Subcutaneous preadipocyte (primary cell): ENCODE measurements around the gene VMAC. TPM values are rescaled to one million over a fixed set of nuclear protein-coding genes. Genes with fewer than 3 reads are reported as not detected.

Experiments
- total RNA-seq: library from RNA; depleted of rRNA; stranded (reverse); fragments of >200 nt; gene quantifications from 2 replicates; pipeline ENCODE4 v1.2.3, GENCODE V29; 2012

VMAC gene
- total RNA-seq = 4.3 and 5.5 TPM in 2 replicates

DNA sequence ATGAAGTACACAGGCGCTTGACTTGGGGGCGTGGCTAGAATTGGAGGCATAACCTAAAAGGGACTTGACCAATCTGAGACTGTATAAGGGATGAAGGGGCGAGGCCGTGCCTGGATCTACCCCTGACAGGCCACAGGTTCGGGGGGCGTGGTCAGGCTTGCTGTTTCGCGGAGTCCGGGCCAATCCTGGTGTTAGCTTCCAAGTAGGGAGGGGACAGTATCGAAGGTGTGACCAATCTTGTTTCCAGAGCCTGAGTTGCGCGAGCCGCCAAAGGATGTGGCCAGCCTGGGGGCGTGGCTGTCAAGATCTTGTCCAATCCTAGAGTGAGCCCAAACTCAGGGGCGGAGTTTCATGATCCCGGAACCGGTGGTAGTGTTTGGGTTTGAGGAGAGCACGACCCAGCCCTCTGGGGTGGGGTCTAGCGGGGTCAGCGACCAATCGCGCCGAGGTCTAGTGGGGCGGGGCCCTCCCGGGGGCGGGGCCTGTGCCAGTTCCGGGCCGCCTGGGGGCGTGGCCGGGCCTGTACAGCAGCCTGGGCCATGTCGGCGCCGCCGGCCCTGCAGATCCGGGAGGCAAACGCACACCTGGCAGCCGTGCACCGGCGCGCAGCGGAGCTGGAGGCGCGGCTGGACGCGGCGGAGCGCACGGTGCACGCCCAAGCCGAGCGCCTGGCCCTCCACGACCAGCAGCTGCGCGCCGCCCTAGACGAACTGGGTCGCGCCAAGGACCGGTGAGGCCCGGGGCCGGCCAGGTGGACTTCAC is at the start of gene VMAC:
Gene VMAC (plus strand): TSS at position 521 of the 762 bp plus-strand sequence. CDS start 19 bp downstream, at position 540.

GRCh38 chr19:5903624-5904351 is 884 bp upstream of the VMAC start, which contains the start of gene NDUFA11:
NDUFA11 (minus strand) TSS chr19:5903790; CDS start chr19:5903708, 82 bp downstream.

DNA sequence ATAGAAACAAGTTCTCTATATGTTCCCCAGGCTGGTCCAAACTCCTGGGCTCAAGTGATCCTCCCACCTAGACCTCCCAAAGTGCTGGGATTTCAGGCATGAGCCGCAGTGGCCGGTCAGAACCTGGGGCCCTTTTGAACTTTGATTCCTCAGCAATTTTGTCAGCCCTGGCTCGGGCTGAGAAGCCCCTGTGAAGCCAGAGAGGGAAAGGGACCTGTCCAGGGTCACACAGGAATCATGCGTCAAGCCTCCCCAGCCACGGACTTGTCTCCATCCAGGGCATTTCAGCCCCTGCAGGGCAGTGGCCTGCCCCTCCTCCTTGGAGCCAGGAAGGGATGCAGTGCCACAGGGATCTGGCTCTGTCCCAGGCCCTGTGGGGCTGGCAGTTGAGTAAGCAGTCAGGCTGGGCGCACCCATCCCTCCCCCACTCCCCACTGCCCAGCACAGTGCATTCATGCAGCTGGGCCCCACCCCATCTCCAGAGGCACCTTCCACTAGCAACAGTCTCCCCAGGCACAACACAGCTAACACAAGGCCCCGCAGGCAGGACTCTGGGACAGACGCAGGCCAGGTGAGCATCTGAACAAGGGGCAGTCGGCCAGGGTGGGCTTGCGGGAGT is 9.2 kb downstream of the VMAC start, which contains the start of gene CAPS:
Gene CAPS (plus strand): TSS at position 516 of the 619 bp plus-strand sequence. CDS start 153 bp downstream, outside the sequence.

Other genes with a start within 250 kb of the VMAC start
- 28.3 and 37.5 TPM in 2 replicates for gene MICOS13, start 224.4 kb upstream of the VMAC start, total RNA-seq
- 4.7 and 11.4 TPM in 2 replicates for gene HSD11B1L, start 223.8 kb upstream of the VMAC start, total RNA-seq
- gene RPL36, start 214.6 kb upstream of the VMAC start, total RNA-seq = 291 and 466 TPM in 2 replicates
- gene LONP1, start 184.7 kb upstream of the VMAC start, total RNA-seq = 51.4 and 71.4 TPM in 2 replicates
- gene CATSPERD, start 184.2 kb upstream of the VMAC start, total RNA-seq = not detected in 2 replicates
- 0.37 and 0.78 TPM in 2 replicates for gene PRR22, start 120.1 kb upstream of the VMAC start, total RNA-seq
- 44.4 and 48.9 TPM in 2 replicates for gene DUS3L, start 113.7 kb upstream of the VMAC start, total RNA-seq
- gene NRTN, start 99.8 kb upstream of the VMAC start, total RNA-seq = 0.20 TPM in 1 of 2 replicates, not detected in the other
- not detected in 2 replicates for gene FUT6, start 65.2 kb upstream of the VMAC start, total RNA-seq
- gene FUT3, start 53.4 kb upstream of the VMAC start, total RNA-seq = not detected in 2 replicates
- not detected in 2 replicates for gene FUT5, start 34.3 kb upstream of the VMAC start, total RNA-seq
- gene NDUFA11, start 1.1 kb upstream of the VMAC start, total RNA-seq = 216 and 438 TPM in 2 replicates
- 4.9 and 5.5 TPM in 2 replicates for gene CAPS, start 9.4 kb downstream of the VMAC start, total RNA-seq
- 40.1 and 47.3 TPM in 2 replicates for gene RANBP3, start 73.3 kb downstream of the VMAC start, total RNA-seq
- 9.2 and 9.6 TPM in 2 replicates for gene RFX2, start 205.6 kb downstream of the VMAC start, total RNA-seq
- not detected in 2 replicates for gene ACSBG2, start 230.8 kb downstream of the VMAC start, total RNA-seq